ENCODE measurements around the gene PAX1.

PAX1 gene

GRCh38 chr20:21708738-21709534, 3.5 kb downstream of the PAX1 start:
- H3K4me3 ChIP-seq (ENCODE audit: low read length): no peak overlapping the region

GRCh38 chr20:21709535-21709904, 4.1 kb downstream of the PAX1 start:
- no peak overlapping the region for H3K4me3 ChIP-seq (ENCODE audit: low read length)
- TF ChIP-seq ZNF274 (IDR thresholded peaks at IDR 0.05; ENCODE audit: low read depth, low read length): no peak

More at GRCh38 chr20:21708738-21709534, 3.5 kb downstream of the PAX1 start:
- no peak for TF ChIP-seq ZNF274 (IDR thresholded peaks at IDR 0.05; ENCODE audit: low read depth, low read length)

GRCh38 chr20:21710341-21710740, 4.9 kb downstream of the PAX1 start:
- TF ChIP-seq ZNF274 (IDR thresholded peaks at IDR 0.05; ENCODE audit: low read depth, low read length): no peak

GRCh38 chr20:21710863-21711431, 5.5 kb downstream of the PAX1 start:
- no peak overlapping the region for H3K4me3 ChIP-seq (ENCODE audit: low read length)
- no peak for TF ChIP-seq ZNF274 (IDR thresholded peaks at IDR 0.05; ENCODE audit: low read depth, low read length)

More at GRCh38 chr20:21710341-21710740, 4.9 kb downstream of the PAX1 start:
- no peak overlapping the region for H3K4me3 ChIP-seq (ENCODE audit: low read length)

GRCh38 chr20:21712443-21713059, 7.1 kb downstream of the PAX1 start:
- no peak overlapping the region for H3K4me3 ChIP-seq (ENCODE audit: low read length)
- no peak for TF ChIP-seq ZNF274 (IDR thresholded peaks at IDR 0.05; ENCODE audit: low read depth, low read length)

GRCh38 chr20:21713470-21713869, 8.0 kb downstream of the PAX1 start:
- H3K4me3 ChIP-seq (ENCODE audit: low read length): no peak overlapping the region
- no peak for TF ChIP-seq ZNF274 (IDR thresholded peaks at IDR 0.05; ENCODE audit: low read depth, low read length)

GRCh38 chr20:21713901-21714296, 8.4 kb downstream of the PAX1 start:
- TF ChIP-seq ZNF274 (IDR thresholded peaks at IDR 0.05; ENCODE audit: low read depth, low read length): no peak
- no peak overlapping the region for H3K4me3 ChIP-seq (ENCODE audit: low read length)

GRCh38 chr20:21714297-21715192, 9.1 kb downstream of the PAX1 start:
- H3K4me3 ChIP-seq (ENCODE audit: low read length): no peak overlapping the region

GRCh38 chr20:21715193-21715881, 9.9 kb downstream of the PAX1 start:
- no peak for TF ChIP-seq ZNF274 (IDR thresholded peaks at IDR 0.05; ENCODE audit: low read depth, low read length)
- H3K4me3 ChIP-seq (ENCODE audit: low read length): no peak overlapping the region

More at GRCh38 chr20:21714297-21715192, 9.1 kb downstream of the PAX1 start:
- no peak for TF ChIP-seq ZNF274 (IDR thresholded peaks at IDR 0.05; ENCODE audit: low read depth, low read length)

GRCh38 chr20:21719592-21720214, 14.2 kb downstream of the PAX1 start:
- TF ChIP-seq ZNF274 (IDR thresholded peaks at IDR 0.05; ENCODE audit: low read depth, low read length): no peak
- no peak overlapping the region for H3K4me3 ChIP-seq (ENCODE audit: low read length)

GRCh38 chr20:21725892-21726291, 20.4 kb downstream of the PAX1 start:
- H3K4me3 ChIP-seq (ENCODE audit: low read length): no peak overlapping the region
- TF ChIP-seq ZNF274 (IDR thresholded peaks at IDR 0.05; ENCODE audit: low read depth, low read length): no peak

- no peak for TF ChIP-seq ZNF274 (IDR thresholded peaks at IDR 0.05; ENCODE audit: low read depth, low read length)
- no peak overlapping the region for H3K4me3 ChIP-seq (ENCODE audit: low read length)
Observed at GRCh38 chr20:21729316-21729715, 23.9 kb downstream of the PAX1 start.

- no peak for TF ChIP-seq ZNF274 (IDR thresholded peaks at IDR 0.05; ENCODE audit: low read depth, low read length)
- H3K4me3 ChIP-seq (ENCODE audit: low read length): no peak overlapping the region
Observed at GRCh38 chr20:21739161-21739560, 33.7 kb downstream of the PAX1 start.

All from GM08714 (cell line).